ENCODE data around the gene LANCL1.

LANCL1 gene

DNA sequence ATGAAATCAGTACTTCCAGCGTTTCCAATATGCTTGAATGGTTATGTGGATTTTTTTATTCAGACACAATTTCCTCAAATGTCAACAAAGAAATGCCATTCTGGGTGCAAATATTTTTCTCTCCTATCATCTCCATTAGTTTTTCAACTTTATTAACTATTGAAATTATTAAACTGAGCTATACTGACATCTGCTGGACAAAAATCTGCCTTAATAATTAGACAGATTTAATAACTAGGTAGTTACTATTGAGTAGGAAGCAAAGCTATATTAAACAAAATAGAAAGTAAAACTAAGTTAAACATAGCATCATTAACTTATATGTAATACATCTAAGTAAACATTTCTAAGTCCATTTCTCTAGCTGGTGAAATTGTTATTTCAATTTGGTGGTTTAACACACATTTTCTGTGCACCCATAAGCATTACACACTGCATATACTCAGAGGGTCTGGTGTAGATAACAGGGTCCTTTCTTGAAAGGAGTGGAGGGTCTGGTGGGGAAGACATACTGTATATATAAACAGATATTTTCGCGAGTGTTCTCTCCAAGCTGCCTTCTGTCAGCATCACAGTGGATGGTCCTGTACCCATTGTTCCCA is 77.0 kb downstream of the LANCL1 start:
- no peaks in the 10 kb centered on the region for H3K36me3 ChIP-seq (ENCODE audit: control insufficient read depth, insufficient read depth, low read length)
- no peaks in the 10 kb centered on the region for H3K9me3 ChIP-seq (ENCODE audit: control insufficient read depth, low read length)
- H3K4me1 ChIP-seq (ENCODE audit: control insufficient read depth, insufficient read depth, low read length, poor library complexity, severe bottlenecking), result no peaks in the 10 kb centered on the region
- no peak overlapping the region for H3K4me3 ChIP-seq (ENCODE audit: extremely low read depth, insufficient read depth, low read length, poor library complexity, severe bottlenecking)
- H3K27ac ChIP-seq (ENCODE audit: low read depth, low read length, severe bottlenecking), result no peak overlapping the region
- WGBS, 2 experiments (ENCODE audit: insufficient coverage in 2 of 2), result 88% methylated on average over 2 of the region's 3 CpGs; no CpG with 5 or more reads in 1 of the 2 experiments

DNA sequence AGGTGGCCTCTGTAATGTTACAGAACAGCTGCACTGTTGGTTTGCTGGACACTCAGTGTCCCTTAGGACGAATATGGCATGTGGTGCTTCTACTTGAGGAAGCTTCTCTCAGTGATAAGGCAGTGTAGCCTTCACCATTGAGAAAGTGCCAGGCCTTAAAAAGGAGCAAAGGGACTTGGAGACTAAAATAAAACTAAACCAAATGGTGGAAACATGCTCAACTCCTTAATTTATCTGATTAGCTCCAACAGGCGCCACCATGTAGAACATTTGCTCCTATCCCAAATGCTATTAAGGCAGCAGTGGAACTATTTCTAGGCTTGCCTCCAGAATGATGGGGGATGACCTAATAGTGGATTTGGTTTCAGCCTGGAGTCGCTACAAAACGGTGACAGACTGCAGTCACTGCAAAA is 84.1 kb downstream of the LANCL1 start:
- 80 to 83% methylated on average over 1 to 2 of the region's 4 CpGs for WGBS, 2 experiments (ENCODE audit: insufficient coverage in 2 of 2)
- H3K4me3 ChIP-seq (ENCODE audit: extremely low read depth, insufficient read depth, low read length, poor library complexity, severe bottlenecking), result no peak overlapping the region

DNA sequence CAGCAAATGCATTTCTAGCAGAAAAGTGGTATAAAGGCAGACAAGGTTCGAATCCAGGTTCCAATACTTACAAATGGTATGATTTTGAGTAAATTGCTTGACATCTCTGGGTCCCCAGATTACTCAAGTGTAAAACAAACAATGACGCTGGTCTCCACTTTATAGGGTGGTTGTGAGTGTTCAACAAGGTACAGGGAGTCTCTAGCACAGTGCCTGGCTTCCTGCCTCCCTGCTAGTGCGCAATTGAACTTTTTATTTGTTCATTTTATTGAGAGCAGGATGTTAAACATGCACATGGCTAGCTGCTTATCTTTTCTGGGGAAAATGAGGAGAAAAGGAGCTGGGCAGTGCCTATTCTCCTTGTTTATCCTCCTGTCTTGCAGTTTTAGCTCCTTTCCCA is 86.7 kb downstream of the LANCL1 start:
- WGBS, 2 experiments (ENCODE audit: insufficient coverage in 2 of 2), result 83 to 85% methylated on average over 1 to 2 of the region's 3 CpGs
- H3K4me1 ChIP-seq (ENCODE audit: control insufficient read depth, insufficient read depth, low read length, poor library complexity, severe bottlenecking), result no peaks in the 10 kb centered on the region
- no peaks in the 10 kb centered on the region for H3K9me3 ChIP-seq (ENCODE audit: control insufficient read depth, low read length)
- H3K36me3 ChIP-seq (ENCODE audit: control insufficient read depth, insufficient read depth, low read length), result no peaks in the 10 kb centered on the region
- no peak overlapping the region for H3K27ac ChIP-seq (ENCODE audit: low read depth, low read length, severe bottlenecking)
- no peak overlapping the region for H3K4me3 ChIP-seq (ENCODE audit: extremely low read depth, insufficient read depth, low read length, poor library complexity, severe bottlenecking)

More for the DNA sequence above, 84.1 kb downstream of the LANCL1 start:
- H3K36me3 ChIP-seq (ENCODE audit: control insufficient read depth, insufficient read depth, low read length), result no peaks in the 10 kb centered on the region
- no peaks in the 10 kb centered on the region for H3K9me3 ChIP-seq (ENCODE audit: control insufficient read depth, low read length)
- no peak overlapping the region for H3K27ac ChIP-seq (ENCODE audit: low read depth, low read length, severe bottlenecking)
- H3K4me1 ChIP-seq (ENCODE audit: control insufficient read depth, insufficient read depth, low read length, poor library complexity, severe bottlenecking), result no peaks in the 10 kb centered on the region

DNA sequence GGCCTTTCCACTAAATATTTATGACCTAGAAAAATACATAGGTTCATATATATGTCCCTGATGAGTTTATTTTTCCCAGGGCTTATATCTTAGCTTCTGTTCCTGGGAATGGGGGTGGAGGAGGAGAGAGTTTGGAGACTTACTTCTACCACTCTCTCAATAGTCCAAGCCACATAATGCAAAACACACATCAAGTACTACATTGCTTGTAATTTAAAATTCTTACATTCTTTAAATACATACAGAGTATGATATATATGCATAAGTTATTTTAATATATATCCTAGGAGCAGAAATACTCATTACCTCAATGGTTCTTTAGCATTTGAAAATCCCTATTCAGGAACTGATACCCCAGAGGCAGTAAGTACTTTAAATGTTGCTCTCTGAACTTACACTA is 88.4 kb downstream of the LANCL1 start:
- no peak overlapping the region for H3K27ac ChIP-seq (ENCODE audit: low read depth, low read length, severe bottlenecking)
- H3K9me3 ChIP-seq (ENCODE audit: control insufficient read depth, low read length), result no peaks in the 10 kb centered on the region
- no peaks in the 10 kb centered on the region for H3K4me1 ChIP-seq (ENCODE audit: control insufficient read depth, insufficient read depth, low read length, poor library complexity, severe bottlenecking)
- no peak overlapping the region for H3K4me3 ChIP-seq (ENCODE audit: extremely low read depth, insufficient read depth, low read length, poor library complexity, severe bottlenecking)
- no peaks in the 10 kb centered on the region for H3K36me3 ChIP-seq (ENCODE audit: control insufficient read depth, insufficient read depth, low read length)

DNA sequence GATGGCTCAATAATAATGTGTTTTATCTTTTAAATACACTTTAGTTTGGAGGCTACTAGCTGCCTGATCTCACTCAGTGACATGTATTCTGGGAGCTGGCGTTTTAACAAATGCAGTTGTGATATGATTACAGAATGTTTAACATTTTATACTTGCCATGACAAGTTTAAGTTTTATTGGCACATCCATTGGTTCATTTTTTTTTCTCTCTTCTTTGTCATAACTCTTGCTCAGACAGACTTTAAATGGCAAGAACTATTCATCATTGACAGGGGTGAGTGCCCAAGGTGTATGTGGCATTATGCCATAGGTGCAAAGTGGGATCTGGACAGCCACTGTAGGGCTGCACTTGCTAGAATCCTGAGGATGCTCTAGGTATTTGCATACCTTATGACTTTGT is 89.5 kb downstream of the LANCL1 start:
- H3K36me3 ChIP-seq (ENCODE audit: control insufficient read depth, insufficient read depth, low read length), result no peaks in the 10 kb centered on the region
- H3K4me3 ChIP-seq (ENCODE audit: extremely low read depth, insufficient read depth, low read length, poor library complexity, severe bottlenecking), result no peak overlapping the region
- WGBS, 2 experiments (ENCODE audit: insufficient coverage in 2 of 2), result no CpG with 5 or more reads among the region's 1 CpG
- H3K27ac ChIP-seq (ENCODE audit: low read depth, low read length, severe bottlenecking), result no peak overlapping the region
- H3K9me3 ChIP-seq (ENCODE audit: control insufficient read depth, low read length), result no peaks in the 10 kb centered on the region
- H3K4me1 ChIP-seq (ENCODE audit: control insufficient read depth, insufficient read depth, low read length, poor library complexity, severe bottlenecking), result no peaks in the 10 kb centered on the region
